ENCODE measurements around the gene NUP133. TPM values are rescaled to one million over a fixed set of nuclear protein-coding genes. Genes with fewer than 3 reads are reported as not detected.
"Not testable (repeated sequence)": the region's sequence is repeated elsewhere in the genome, so short reads cannot be mapped to it uniquely, and the experiment has no call there.

The NUP133 gene
- polyA plus RNA-seq, 6 donors from 2014 or later = 17.7 to 20.9 (median 20.2) TPM

- Mint-ChIP-seq H3K27me3 (no peaks in the 10 kb centered on the region), H3K4me1 (peaks cover 11 to 24% (median 19%) of the 10 kb centered on the region in 3 donors), H3K36me3 (peaks cover 20 to 35% of the 10 kb centered on the region in 2 donors), H3K27ac (peak overlapping the region in 1 of 6 donors; percentile 28), H3K4me3 (no peak overlapping the region), H3K9me3 (no peaks in the 10 kb centered on the region)
- ATAC-seq (ENCODE audit: low read depth in 2 of 2) (no peak), DNase-seq (no peak)
These were observed 22.8 kb downstream of the NUP133 start for GRCh38 chr1:229485318-229485717.

DNA sequence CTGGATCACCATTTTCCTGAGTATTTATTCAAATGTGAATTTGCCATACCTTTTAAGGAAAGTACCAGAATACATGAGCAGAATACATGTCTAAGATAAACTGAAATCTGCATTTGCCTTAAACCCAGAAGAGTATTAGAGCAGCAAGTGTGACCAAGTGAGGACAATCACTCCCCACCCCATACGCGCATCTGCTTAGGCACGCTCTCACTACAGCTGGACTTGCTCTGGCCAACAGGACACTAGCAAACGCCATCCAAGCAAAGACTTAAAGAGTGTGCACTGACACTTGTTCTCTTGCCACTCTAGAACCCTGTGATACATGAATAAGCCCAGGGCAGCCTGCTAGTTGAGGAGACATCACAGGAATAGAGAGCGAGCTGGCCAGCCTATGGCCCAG, 25.6 kb downstream of the NUP133 start:
- H3K36me3 Mint-ChIP-seq = peaks cover 18 to 22% of the 10 kb centered on the region in 2 donors

GRCh38 chr1:229480495-229480894, 27.6 kb downstream of the NUP133 start:
- ATAC-seq (ENCODE audit: low read depth in 2 of 2) (peak; percentile 69 to 74), DNase-seq (peak; percentile 59)
- Mint-ChIP-seq H3K4me3 (peak overlapping the region in 7 of 8 donors; percentile 6 to 82 (median 62)), H3K27me3 (no peaks in the 10 kb centered on the region), H3K4me1 (peaks cover 32 to 47% (median 43%) of the 10 kb centered on the region in 3 donors), H3K27ac (peak overlapping the region; percentile 90 to 99 (median 96)), H3K9me3 (no peaks in the 10 kb centered on the region), H3K36me3 (peaks cover 6 to 10% of the 10 kb centered on the region in 2 donors)

More for the DNA sequence above, 25.6 kb downstream of the NUP133 start:
- Mint-ChIP-seq H3K27me3 (no peaks in the 10 kb centered on the region), H3K4me3 (no peak overlapping the region), H3K9me3 (no peaks in the 10 kb centered on the region), H3K27ac (peak overlapping the region; percentile 31 to 97 (median 93)), H3K4me1 (peaks cover 33 to 47% (median 43%) of the 10 kb centered on the region in 3 donors)
- DNase-seq (no peak), ATAC-seq (ENCODE audit: low read depth in 2 of 2) (no peak)

DNA sequence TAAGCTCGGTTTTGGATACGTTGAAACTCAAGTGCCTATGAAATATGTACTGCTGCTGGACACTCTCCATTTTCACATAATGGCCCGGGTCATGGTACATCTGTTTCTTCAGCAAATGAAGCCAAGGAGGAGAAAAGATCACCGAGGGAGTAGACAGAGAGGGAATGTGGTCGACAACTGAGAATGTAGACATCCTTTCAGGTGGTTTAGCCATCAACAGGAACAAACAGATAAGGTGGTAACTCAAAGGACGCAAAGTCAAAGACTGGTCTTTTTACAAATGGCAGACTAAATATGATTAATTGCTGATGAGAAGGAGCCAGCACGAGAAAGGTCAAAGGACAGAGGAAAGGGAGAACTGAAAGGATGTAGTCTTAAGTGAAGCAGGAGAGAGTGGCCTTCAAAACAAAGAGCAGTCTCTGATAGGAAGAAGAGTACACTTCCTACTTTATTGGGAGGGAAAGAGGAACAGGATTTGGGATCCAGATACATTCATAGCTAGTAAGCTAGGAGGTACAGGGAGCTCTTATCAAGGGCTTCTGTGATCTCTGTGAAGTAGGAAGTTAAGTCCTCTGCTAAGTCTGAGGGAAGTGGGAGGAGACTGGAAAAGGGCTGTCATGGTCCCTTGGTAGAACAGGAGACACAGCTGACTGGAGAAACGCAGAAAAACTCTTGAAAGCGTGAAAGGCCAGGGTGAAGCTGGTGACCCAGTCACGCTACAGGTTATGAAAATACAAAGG, 28.3 kb downstream of the NUP133 start:
- ATAC-seq (ENCODE audit: low read depth in 2 of 2) (peak; percentile 84 to 87), DNase-seq (peak; percentile 71)
- Mint-ChIP-seq H3K4me3 (peak overlapping the region; percentile 6 to 82 (median 56)), H3K27ac (peak overlapping the region; percentile 90 to 99 (median 96)), H3K27me3 (no peaks in the 10 kb centered on the region), H3K36me3 (peaks cover 0 to 4% of the 10 kb centered on the region in 2 donors), H3K4me1 (peaks cover 30 to 47% (median 43%) of the 10 kb centered on the region in 3 donors), H3K9me3 (no peaks in the 10 kb centered on the region)

DNA sequence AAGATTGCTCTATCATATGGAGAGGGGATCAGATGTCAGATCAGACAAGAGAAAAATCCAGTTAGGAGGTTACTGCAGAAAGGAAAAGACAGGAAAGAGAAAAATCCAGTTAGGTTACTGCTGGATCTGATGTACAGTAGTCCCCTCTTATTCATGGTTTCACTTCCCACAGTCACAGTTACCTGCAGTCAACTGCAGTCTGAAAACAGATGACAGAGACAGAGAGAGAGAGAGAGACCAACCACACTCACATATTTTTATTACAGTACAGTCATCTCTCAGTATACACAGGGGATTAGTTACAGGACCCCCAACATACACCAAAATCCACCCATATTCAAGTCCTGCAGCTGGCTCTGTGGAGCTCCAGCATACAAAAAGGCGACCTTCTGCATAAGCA, 29.3 kb downstream of the NUP133 start:
- Mint-ChIP-seq H3K9me3 (no peaks in the 10 kb centered on the region), H3K4me3 (peak overlapping the region in 6 of 8 donors; percentile 5 to 82 (median 58)), H3K4me1 (peaks cover 30 to 47% (median 43%) of the 10 kb centered on the region in 3 donors), H3K27ac (peak overlapping the region; percentile 19 to 99 (median 96)), H3K36me3 (peaks cover 7 to 14% of the 10 kb centered on the region in 2 donors), H3K27me3 (no peaks in the 10 kb centered on the region)
- ATAC-seq (ENCODE audit: low read depth in 2 of 2) (peak; percentile 54 to 55), DNase-seq (peak; percentile 41)

- H3K36me3 Mint-ChIP-seq = peaks cover 12 to 16% of the 10 kb centered on the region in 2 donors
- not testable (repeated sequence) for H3K9me3 Mint-ChIP-seq; H3K4me3 Mint-ChIP-seq; H3K27me3 Mint-ChIP-seq; DNase-seq; ATAC-seq (ENCODE audit: low read depth in 2 of 2)
- H3K27ac Mint-ChIP-seq = peak overlapping the region in 1 of 6 donors; percentile 34
- H3K4me1 Mint-ChIP-seq = peaks cover 25 to 28% (median 28%) of the 10 kb centered on the region in 3 donors
These were observed 32.3 kb downstream of the NUP133 start for GRCh38 chr1:229475859-229476258.

GRCh38 chr1:229474509-229474908, 33.6 kb downstream of the NUP133 start:
- Mint-ChIP-seq H3K4me1 (peaks cover 14 to 16% (median 14%) of the 10 kb centered on the region in 3 donors), H3K27ac (peak overlapping the region in 1 of 6 donors; percentile 47), H3K36me3 (peaks cover 16 to 24% of the 10 kb centered on the region in 2 donors), H3K4me3 (no peak overlapping the region), H3K9me3 (no peaks in the 10 kb centered on the region), H3K27me3 (no peaks in the 10 kb centered on the region)
- ATAC-seq (ENCODE audit: low read depth in 2 of 2) (no peak), DNase-seq (no peak)

- Mint-ChIP-seq H3K27ac (no peak overlapping the region), H3K4me3 (no peak overlapping the region), H3K27me3 (no peaks in the 10 kb centered on the region), H3K4me1 (peaks cover 0 to 5% (median 0%) of the 10 kb centered on the region in 3 donors), H3K9me3 (no peaks in the 10 kb centered on the region), H3K36me3 (peaks cover 32 to 35% of the 10 kb centered on the region in 2 donors)
- ATAC-seq (ENCODE audit: low read depth in 2 of 2) (no peak), DNase-seq (no peak)
These were observed 37.0 kb downstream of the NUP133 start for GRCh38 chr1:229471175-229471574.

DNA sequence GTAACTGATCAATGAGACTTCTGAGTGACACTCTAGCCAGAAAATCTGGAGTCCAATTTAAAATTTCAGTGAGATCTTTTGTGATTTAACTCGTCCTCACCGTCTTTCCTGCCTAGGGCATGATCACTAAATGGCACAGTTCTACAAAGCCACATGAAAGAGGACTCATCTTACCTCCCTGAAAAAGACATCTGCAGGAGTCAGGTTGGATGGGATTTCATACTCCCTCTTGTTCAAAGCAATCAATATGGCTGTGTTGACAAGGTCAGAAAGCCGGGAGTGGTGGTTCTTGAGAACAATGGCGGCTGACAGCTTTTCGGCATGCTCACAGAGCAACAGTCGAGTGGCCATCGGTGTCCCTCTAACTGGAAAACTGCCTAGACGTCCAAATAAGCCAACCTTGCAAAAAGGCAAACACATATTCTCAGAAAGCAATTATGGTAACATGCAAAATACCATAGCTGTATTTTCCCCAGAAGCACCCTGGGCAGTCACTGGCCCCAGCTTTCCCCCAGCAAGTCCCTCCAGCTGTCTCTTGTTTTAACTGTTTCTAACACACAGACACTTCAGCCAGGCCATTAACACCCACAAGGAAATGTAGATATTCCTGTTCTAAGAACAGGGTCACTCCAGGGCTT, 37.6 kb downstream of the NUP133 start:
- Mint-ChIP-seq H3K27ac (no peak overlapping the region), H3K4me3 (no peak overlapping the region), H3K27me3 (no peaks in the 10 kb centered on the region), H3K36me3 (peaks cover 35 to 37% of the 10 kb centered on the region in 2 donors), H3K9me3 (no peaks in the 10 kb centered on the region), H3K4me1 (peaks cover 0 to 5% (median 0%) of the 10 kb centered on the region in 3 donors)
- DNase-seq = no peak
- ATAC-seq (ENCODE audit: low read depth in 2 of 2) = no peak

DNA sequence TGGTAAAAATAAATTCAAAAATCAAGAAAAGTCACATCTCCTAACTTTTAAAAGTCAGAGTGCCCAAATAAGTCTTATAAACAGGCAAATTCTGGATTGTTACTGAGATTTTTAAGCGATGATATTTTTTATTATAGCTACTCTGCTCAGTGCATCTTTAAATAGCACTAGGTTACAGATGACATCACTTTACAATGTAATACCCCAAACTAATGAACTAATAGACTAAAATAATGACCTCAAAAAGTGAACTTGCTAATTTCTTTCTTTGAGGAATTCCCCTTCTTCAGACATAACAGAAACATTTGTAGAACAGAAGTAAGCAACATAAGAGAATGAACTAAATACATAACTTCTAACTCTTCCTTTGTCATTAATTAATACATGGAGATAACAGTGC, 41.3 kb downstream of the NUP133 start:
- H3K27me3 Mint-ChIP-seq = no peaks in the 10 kb centered on the region
- peaks cover 0 to 5% (median 0%) of the 10 kb centered on the region in 3 donors for H3K4me1 Mint-ChIP-seq
- DNase-seq = no peak
- H3K36me3 Mint-ChIP-seq = peaks cover 40 to 43% of the 10 kb centered on the region in 2 donors
- H3K9me3 Mint-ChIP-seq = no peaks in the 10 kb centered on the region
- no peak for ATAC-seq (ENCODE audit: low read depth in 2 of 2)
- H3K4me3 Mint-ChIP-seq = no peak overlapping the region
- H3K27ac Mint-ChIP-seq = no peak overlapping the region

DNA sequence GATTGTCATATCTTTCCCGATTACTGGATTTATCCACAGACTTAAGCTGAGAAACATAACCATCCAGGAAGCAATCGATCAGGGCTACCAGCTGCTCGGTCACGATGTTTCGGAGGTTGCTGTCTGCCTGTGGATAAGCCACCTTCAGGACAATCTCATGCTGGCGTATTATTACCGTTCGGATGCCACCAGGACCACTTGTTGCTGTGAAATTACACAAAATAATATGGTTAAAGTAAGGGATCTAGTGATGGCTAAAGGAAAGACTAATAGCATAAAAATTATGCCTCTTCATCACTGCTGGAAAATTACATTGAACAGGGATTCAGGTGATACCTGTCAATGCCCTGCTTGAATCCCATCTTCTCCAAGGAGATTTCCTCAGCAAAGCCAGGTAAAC, 43.5 kb downstream of the NUP133 start:
- peaks cover 0 to 5% (median 0%) of the 10 kb centered on the region in 3 donors for H3K4me1 Mint-ChIP-seq
- H3K9me3 Mint-ChIP-seq = no peaks in the 10 kb centered on the region
- H3K27me3 Mint-ChIP-seq = no peaks in the 10 kb centered on the region
- H3K27ac Mint-ChIP-seq = peak overlapping the region in 1 of 6 donors; percentile 12
- peaks cover 30 to 44% of the 10 kb centered on the region in 2 donors for H3K36me3 Mint-ChIP-seq
- DNase-seq (no peak), ATAC-seq (ENCODE audit: low read depth in 2 of 2) (no peak)
- H3K4me3 Mint-ChIP-seq = no peak overlapping the region

DNA sequence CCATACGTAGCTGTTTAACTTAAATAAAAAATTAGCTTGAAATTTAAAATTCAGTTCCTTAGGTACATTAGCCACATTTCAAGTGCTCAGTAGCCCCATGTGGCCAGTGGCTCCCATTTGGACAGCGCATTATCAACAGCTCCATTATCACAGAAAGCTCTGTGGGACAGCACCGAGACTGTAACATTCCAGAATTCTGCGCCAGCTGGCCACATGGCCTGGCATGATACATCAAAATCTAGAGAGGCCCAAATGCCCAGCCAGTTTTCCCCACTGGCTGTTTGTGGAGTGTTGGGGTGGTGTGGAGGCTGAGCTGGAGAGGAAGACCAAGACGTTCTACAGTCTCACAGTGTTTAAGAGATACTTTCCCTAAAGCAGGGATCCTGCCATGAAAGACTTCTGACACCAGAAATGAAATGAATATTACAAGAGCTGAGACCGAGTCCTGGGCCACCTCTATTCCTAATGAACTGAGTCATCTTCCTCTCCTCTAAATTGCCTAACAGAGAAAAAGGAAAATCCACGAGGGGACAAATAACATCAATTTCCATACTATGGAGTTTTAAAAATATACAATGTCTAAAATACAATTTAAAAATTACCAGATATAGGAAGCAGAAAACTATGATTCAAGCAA, 47.0 kb downstream of the NUP133 start:
- DNase-seq = no peak
- Mint-ChIP-seq H3K9me3 (no peaks in the 10 kb centered on the region), H3K4me1 (no peaks in the 10 kb centered on the region), H3K36me3 (peaks cover 25 to 28% of the 10 kb centered on the region in 2 donors), H3K27me3 (no peaks in the 10 kb centered on the region), H3K4me3 (no peak overlapping the region), H3K27ac (no peak overlapping the region)
- ATAC-seq (ENCODE audit: low read depth in 2 of 2) = no peak

DNA sequence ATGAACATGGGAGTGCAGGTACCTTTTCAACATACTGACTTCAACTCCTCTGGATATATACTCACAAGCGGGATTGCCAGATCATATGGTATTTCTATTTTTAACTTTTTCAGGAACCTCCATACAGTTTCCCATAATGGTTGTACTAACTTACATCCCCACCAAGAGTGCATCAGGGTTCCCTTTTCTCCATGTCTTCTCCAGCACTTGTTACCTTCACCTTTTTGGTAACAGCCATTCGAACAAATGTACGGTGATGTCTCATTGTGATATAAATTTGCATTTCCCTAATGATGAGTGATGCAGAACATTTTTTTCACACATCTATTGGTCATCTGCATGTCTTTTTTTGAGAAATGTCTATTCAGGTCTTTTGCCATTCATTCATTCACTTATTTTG, 48.3 kb downstream of the NUP133 start:
- Mint-ChIP-seq H3K27ac (no peak overlapping the region), H3K4me3 (no peak overlapping the region), H3K4me1 (no peaks in the 10 kb centered on the region), H3K9me3 (no peaks in the 10 kb centered on the region), H3K27me3 (no peaks in the 10 kb centered on the region), H3K36me3 (peaks cover 16 to 20% of the 10 kb centered on the region in 2 donors)
- DNase-seq (no peak), ATAC-seq (ENCODE audit: low read depth in 2 of 2) (no peak)
